ENCODE results near the gene AACS.

DNA sequence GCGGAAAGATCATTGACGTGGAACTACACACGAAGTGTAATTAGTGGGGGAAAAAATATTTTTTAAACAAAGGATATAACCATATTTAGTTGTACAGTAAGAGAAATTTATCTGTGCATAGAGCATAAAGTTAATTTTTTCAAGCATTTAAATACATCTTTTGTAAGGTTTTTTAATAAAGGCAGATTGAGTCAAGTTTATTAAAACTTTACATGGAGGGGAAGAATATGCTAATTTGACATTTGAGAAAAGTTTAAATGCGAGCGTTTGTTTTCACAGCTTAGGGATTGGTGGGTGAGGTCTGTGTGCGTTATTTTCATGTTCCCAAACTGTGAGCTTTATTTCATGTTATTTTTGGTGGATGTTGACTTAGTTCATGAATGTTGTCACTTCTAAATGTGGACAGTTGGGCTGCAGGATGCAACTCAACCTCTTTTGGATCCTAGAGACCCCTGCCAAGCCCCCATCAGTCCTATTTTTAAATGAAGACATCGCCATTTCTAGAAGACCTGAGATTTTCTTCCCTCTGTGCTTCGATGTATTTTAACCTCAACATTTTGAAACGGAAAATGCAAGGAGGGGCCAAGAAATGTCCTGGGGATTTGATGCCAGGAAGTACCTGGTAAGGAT is 39.5 kb upstream of the AACS start:
- TF ChIP-seq, protein P1, sequence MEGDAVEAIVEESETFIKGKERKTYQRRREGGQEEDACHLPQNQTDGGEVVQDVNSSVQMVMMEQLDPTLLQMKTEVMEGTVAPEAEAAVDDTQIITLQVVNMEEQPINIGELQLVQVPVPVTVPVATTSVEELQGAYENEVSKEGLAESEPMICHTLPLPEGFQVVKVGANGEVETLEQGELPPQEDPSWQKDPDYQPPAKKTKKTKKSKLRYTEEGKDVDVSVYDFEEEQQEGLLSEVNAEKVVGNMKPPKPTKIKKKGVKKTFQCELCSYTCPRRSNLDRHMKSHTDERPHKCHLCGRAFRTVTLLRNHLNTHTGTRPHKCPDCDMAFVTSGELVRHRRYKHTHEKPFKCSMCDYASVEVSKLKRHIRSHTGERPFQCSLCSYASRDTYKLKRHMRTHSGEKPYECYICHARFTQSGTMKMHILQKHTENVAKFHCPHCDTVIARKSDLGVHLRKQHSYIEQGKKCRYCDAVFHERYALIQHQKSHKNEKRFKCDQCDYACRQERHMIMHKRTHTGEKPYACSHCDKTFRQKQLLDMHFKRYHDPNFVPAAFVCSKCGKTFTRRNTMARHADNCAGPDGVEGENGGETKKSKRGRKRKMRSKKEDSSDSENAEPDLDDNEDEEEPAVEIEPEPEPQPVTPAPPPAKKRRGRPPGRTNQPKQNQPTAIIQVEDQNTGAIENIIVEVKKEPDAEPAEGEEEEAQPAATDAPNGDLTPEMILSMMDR (IDR thresholded peaks at IDR 0.05; ENCODE audit: insufficient read depth, low read length), result no peak
- TF ChIP-seq POLR2AphosphoS5 (IDR thresholded peaks at IDR 0.05; ENCODE audit: low read depth), result no peak
- TF ChIP-seq GABPA (IDR thresholded peaks at IDR 0.05; ENCODE audit: low read depth), result no peak
- TF ChIP-seq, protein P2, sequence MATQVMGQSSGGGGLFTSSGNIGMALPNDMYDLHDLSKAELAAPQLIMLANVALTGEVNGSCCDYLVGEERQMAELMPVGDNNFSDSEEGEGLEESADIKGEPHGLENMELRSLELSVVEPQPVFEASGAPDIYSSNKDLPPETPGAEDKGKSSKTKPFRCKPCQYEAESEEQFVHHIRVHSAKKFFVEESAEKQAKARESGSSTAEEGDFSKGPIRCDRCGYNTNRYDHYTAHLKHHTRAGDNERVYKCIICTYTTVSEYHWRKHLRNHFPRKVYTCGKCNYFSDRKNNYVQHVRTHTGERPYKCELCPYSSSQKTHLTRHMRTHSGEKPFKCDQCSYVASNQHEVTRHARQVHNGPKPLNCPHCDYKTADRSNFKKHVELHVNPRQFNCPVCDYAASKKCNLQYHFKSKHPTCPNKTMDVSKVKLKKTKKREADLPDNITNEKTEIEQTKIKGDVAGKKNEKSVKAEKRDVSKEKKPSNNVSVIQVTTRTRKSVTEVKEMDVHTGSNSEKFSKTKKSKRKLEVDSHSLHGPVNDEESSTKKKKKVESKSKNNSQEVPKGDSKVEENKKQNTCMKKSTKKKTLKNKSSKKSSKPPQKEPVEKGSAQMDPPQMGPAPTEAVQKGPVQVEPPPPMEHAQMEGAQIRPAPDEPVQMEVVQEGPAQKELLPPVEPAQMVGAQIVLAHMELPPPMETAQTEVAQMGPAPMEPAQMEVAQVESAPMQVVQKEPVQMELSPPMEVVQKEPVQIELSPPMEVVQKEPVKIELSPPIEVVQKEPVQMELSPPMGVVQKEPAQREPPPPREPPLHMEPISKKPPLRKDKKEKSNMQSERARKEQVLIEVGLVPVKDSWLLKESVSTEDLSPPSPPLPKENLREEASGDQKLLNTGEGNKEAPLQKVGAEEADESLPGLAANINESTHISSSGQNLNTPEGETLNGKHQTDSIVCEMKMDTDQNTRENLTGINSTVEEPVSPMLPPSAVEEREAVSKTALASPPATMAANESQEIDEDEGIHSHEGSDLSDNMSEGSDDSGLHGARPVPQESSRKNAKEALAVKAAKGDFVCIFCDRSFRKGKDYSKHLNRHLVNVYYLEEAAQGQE (IDR thresholded peaks at IDR 0.05; ENCODE audit: insufficient replicate concordance, low read depth), result no peak

All from HL-60 (cell line).